ENCODE data around the gene CABLES1. TPM values are rescaled to one million over a fixed set of nuclear protein-coding genes. Genes with fewer than 3 reads are reported as not detected.

Gene CABLES1
- total RNA-seq, 2 donors from 2014 or later, result 0.73 TPM; not detected in 1

- ATAC-seq, result no peak
- Mint-ChIP-seq H3K27me3 (peaks cover 27% of the 10 kb centered on the region), H3K4me3 (no peak overlapping the region), H3K4me1 (no peaks in the 10 kb centered on the region), H3K27ac (no peak overlapping the region), H3K36me3 (ENCODE audit: low read depth) (no peaks in the 10 kb centered on the region)
- no peak for DNase-seq
- no peaks in the 10 kb centered on the region for H3K9me3 ChIP-seq (ENCODE audit: control insufficient read depth, low read length, poor library complexity, severe bottlenecking)
Observed at GRCh38 chr18:23122334-23123229, 12.7 kb upstream of the CABLES1 start.

- Mint-ChIP-seq H3K4me3 (no peak overlapping the region), H3K4me1 (no peaks in the 10 kb centered on the region)
Observed at GRCh38 chr18:23126376-23127056, 8.8 kb upstream of the CABLES1 start.

GRCh38 chr18:23127090-23127489 is 8.2 kb upstream of the CABLES1 start:
- DNase-seq (no peak), ATAC-seq (no peak)
- H3K36me3 Mint-ChIP-seq (ENCODE audit: low read depth), result no peaks in the 10 kb centered on the region
- no peaks in the 10 kb centered on the region for H3K4me1 Mint-ChIP-seq
- H3K27me3 Mint-ChIP-seq, result peaks cover 20% of the 10 kb centered on the region
- no peak overlapping the region for H3K4me3 Mint-ChIP-seq
- H3K9me3 ChIP-seq (ENCODE audit: control insufficient read depth, low read length, poor library complexity, severe bottlenecking), result no peaks in the 10 kb centered on the region
- H3K27ac Mint-ChIP-seq, result no peak overlapping the region

More at GRCh38 chr18:23126376-23127056, 8.8 kb upstream of the CABLES1 start:
- H3K36me3 Mint-ChIP-seq (ENCODE audit: low read depth), result no peaks in the 10 kb centered on the region
- ATAC-seq (no peak), DNase-seq (no peak)
- no peak overlapping the region for H3K27ac Mint-ChIP-seq
- peaks cover 14% of the 10 kb centered on the region for H3K27me3 Mint-ChIP-seq
- H3K9me3 ChIP-seq (ENCODE audit: control insufficient read depth, low read length, poor library complexity, severe bottlenecking), result no peaks in the 10 kb centered on the region

GRCh38 chr18:23129355-23130002 is 5.8 kb upstream of the CABLES1 start:
- DNase-seq, result no peak
- Mint-ChIP-seq H3K4me1 (peaks cover 2% of the 10 kb centered on the region), H3K27ac (no peak overlapping the region), H3K4me3 (no peak overlapping the region), H3K27me3 (peaks cover 31% of the 10 kb centered on the region), H3K36me3 (ENCODE audit: low read depth) (no peaks in the 10 kb centered on the region)
- ATAC-seq, result no peak
- H3K9me3 ChIP-seq (ENCODE audit: control insufficient read depth, low read length, poor library complexity, severe bottlenecking), result no peaks in the 10 kb centered on the region

GRCh38 chr18:23131693-23132319 is 3.5 kb upstream of the CABLES1 start:
- peak; percentile 41 for ATAC-seq
- H3K4me3 Mint-ChIP-seq, result no peak overlapping the region

GRCh38 chr18:23133860-23134779 is 1.2 kb upstream of the CABLES1 start:
- no peak for DNase-seq
- H3K9me3 ChIP-seq (ENCODE audit: control insufficient read depth, low read length, poor library complexity, severe bottlenecking), result no peaks in the 10 kb centered on the region
- H3K27ac Mint-ChIP-seq, result no peak overlapping the region
- peak; percentile 64 for ATAC-seq
- H3K4me1 Mint-ChIP-seq, result peaks cover 18% of the 10 kb centered on the region
- no peaks in the 10 kb centered on the region for H3K36me3 Mint-ChIP-seq (ENCODE audit: low read depth)
- peak overlapping the region; percentile 90 for H3K4me3 Mint-ChIP-seq
- peaks cover 55% of the 10 kb centered on the region for H3K27me3 Mint-ChIP-seq

More at GRCh38 chr18:23131693-23132319, 3.5 kb upstream of the CABLES1 start:
- peak in 2 of 3 donors; percentile 23 to 47 for DNase-seq
- no peaks in the 10 kb centered on the region for H3K36me3 Mint-ChIP-seq (ENCODE audit: low read depth)
- H3K4me1 Mint-ChIP-seq, result peaks cover 13% of the 10 kb centered on the region
- no peaks in the 10 kb centered on the region for H3K9me3 ChIP-seq (ENCODE audit: control insufficient read depth, low read length, poor library complexity, severe bottlenecking)
- peaks cover 43% of the 10 kb centered on the region for H3K27me3 Mint-ChIP-seq
- no peak overlapping the region for H3K27ac Mint-ChIP-seq

GRCh38 chr18:23135550-23136325 is 453 bp downstream of the CABLES1 start:
- Mint-ChIP-seq H3K36me3 (ENCODE audit: low read depth) (no peaks in the 10 kb centered on the region), H3K27ac (no peak overlapping the region), H3K4me1 (peaks cover 18% of the 10 kb centered on the region), H3K4me3 (peak overlapping the region; percentile 90), H3K27me3 (peaks cover 50% of the 10 kb centered on the region)
- ATAC-seq (peak; percentile 52), DNase-seq (peak in 1 of 3 donors; percentile 19)
- no peaks in the 10 kb centered on the region for H3K9me3 ChIP-seq (ENCODE audit: control insufficient read depth, low read length, poor library complexity, severe bottlenecking)

GRCh38 chr18:23136326-23137096 is 1.2 kb downstream of the CABLES1 start:
- DNase-seq, result no peak
- peak overlapping the region; percentile 72 for H3K4me3 Mint-ChIP-seq

GRCh38 chr18:23137097-23137635 is 1.9 kb downstream of the CABLES1 start:
- DNase-seq, result no peak
- H3K27me3 Mint-ChIP-seq, result peaks cover 54% of the 10 kb centered on the region
- peaks cover 18% of the 10 kb centered on the region for H3K4me1 Mint-ChIP-seq
- no peak overlapping the region for H3K27ac Mint-ChIP-seq
- H3K4me3 Mint-ChIP-seq, result peak overlapping the region; percentile 72
- H3K9me3 ChIP-seq (ENCODE audit: control insufficient read depth, low read length, poor library complexity, severe bottlenecking), result no peaks in the 10 kb centered on the region
- H3K36me3 Mint-ChIP-seq (ENCODE audit: low read depth), result no peaks in the 10 kb centered on the region
- no peak for ATAC-seq

More at GRCh38 chr18:23136326-23137096, 1.2 kb downstream of the CABLES1 start:
- peak; percentile 11 for ATAC-seq
- no peaks in the 10 kb centered on the region for H3K9me3 ChIP-seq (ENCODE audit: control insufficient read depth, low read length, poor library complexity, severe bottlenecking)
- H3K4me1 Mint-ChIP-seq, result peaks cover 18% of the 10 kb centered on the region
- peaks cover 55% of the 10 kb centered on the region for H3K27me3 Mint-ChIP-seq
- H3K27ac Mint-ChIP-seq, result no peak overlapping the region
- no peaks in the 10 kb centered on the region for H3K36me3 Mint-ChIP-seq (ENCODE audit: low read depth)

- H3K9me3 ChIP-seq (ENCODE audit: control insufficient read depth, low read length, poor library complexity, severe bottlenecking), result no peaks in the 10 kb centered on the region
- Mint-ChIP-seq H3K27me3 (peaks cover 51% of the 10 kb centered on the region), H3K36me3 (ENCODE audit: low read depth) (no peaks in the 10 kb centered on the region), H3K27ac (no peak overlapping the region), H3K4me3 (peak overlapping the region; percentile 45), H3K4me1 (peaks cover 18% of the 10 kb centered on the region)
- ATAC-seq, result no peak
- no peak for DNase-seq
Observed at GRCh38 chr18:23137788-23138216, 2.5 kb downstream of the CABLES1 start.

GRCh38 chr18:23138471-23138870 is 3.2 kb downstream of the CABLES1 start:
- H3K4me3 Mint-ChIP-seq, result no peak overlapping the region
- H3K27me3 Mint-ChIP-seq, result peaks cover 51% of the 10 kb centered on the region
- no peaks in the 10 kb centered on the region for H3K36me3 Mint-ChIP-seq (ENCODE audit: low read depth)
- DNase-seq (no peak), ATAC-seq (no peak)
- no peak overlapping the region for H3K27ac Mint-ChIP-seq
- H3K4me1 Mint-ChIP-seq, result peaks cover 23% of the 10 kb centered on the region
- no peaks in the 10 kb centered on the region for H3K9me3 ChIP-seq (ENCODE audit: control insufficient read depth, low read length, poor library complexity, severe bottlenecking)

All from T-helper 17 cell (primary cell).